ENCODE measurements around the gene RUFY1. TPM values are rescaled to one million over a fixed set of nuclear protein-coding genes. Genes with fewer than 3 reads are reported as not detected.

Gene RUFY1
- total RNA-seq, 1 experiment from 2014 or later = 63.9 TPM

GRCh38 chr5:179613460-179614071, 63.2 kb downstream of the RUFY1 start:
- no peak for DNase-seq
- H3K79me2 ChIP-seq (ENCODE audit: low read depth) = peaks cover 48% of the 10 kb centered on the region
- H3K36me3 ChIP-seq (ENCODE audit: low read depth) = peaks cover 77% of the 10 kb centered on the region
- no peaks in the 10 kb centered on the region; the same call in 1 of the 2 replicates for H3K4me1 ChIP-seq (replicated peaks; ENCODE audit: insufficient read depth)
- H3K27me3 ChIP-seq (ENCODE audit: insufficient read depth, low read depth) = no peaks in the 10 kb centered on the region
- no peaks in the 10 kb centered on the region for H3K9me3 ChIP-seq (ENCODE audit: insufficient read depth, low read depth)
- no peak overlapping the region for H3K4me3 ChIP-seq
- ChIA-PET CTCF (no interaction called here), POLR2A (ENCODE audit: unreplicated experiment) (interaction anchor here (0.6 to 0.7 kb wide), 2 partner anchors 105 to 293 kb away, joined by 3 to 15 read pairs; no protein-coding TSS in a partner anchor)
- H3K9me2 ChIP-seq (ENCODE audit: insufficient read depth) = no peaks in the 10 kb centered on the region
- no TSS peak for BruUV-seq (replicated peaks)
- no peak overlapping the region for H3K4me2 ChIP-seq
- peaks cover 99% of the 10 kb centered on the region for H3F3A ChIP-seq (ENCODE audit: insufficient read depth, low read depth)
- no peak for TF ChIP-seq CTCF (conservative IDR thresholded peaks at IDR 0.05)
- no peak for TF ChIP-seq EZH2 (IDR thresholded peaks at IDR 0.05; ENCODE audit: low read depth)
- H4K20me1 ChIP-seq (ENCODE audit: insufficient read depth) = peaks cover 93% of the 10 kb centered on the region
- intact Hi-C loops (cut with micrococcal nuclease; ENCODE audit: unreplicated experiment) = no loop called here
- no peak overlapping the region for H3K27ac ChIP-seq
- H2AFZ ChIP-seq = no peak overlapping the region

DNA sequence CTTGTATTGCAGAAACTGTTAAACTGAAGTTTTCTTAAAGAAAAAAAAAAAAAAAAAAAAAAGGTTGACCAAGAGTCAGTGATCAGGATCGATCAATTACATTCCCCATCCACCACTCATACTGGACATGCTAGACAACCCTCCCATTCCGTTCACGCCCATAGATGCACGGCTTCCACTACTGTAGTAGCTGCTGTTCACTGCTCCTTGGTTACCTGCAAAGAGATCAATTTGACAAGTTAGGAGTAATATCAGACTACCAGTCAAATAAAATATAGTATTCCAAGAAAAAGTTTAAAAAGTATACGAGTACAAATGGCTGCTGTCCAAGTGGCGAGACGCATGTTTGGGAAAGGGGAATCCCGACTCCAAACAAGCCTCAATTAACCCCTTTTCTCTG, 64.4 kb downstream of the RUFY1 start:
- Histone ChIP-seq H3F3A (ENCODE audit: insufficient read depth, low read depth) (peaks cover 99% of the 10 kb centered on the region), H4K20me1 (ENCODE audit: insufficient read depth) (peaks cover 94% of the 10 kb centered on the region), H2AFZ (no peak overlapping the region), H3K9me2 (ENCODE audit: insufficient read depth) (no peaks in the 10 kb centered on the region), H3K27ac (no peak overlapping the region), H3K4me3 (no peak overlapping the region), H3K79me2 (ENCODE audit: low read depth) (peaks cover 59% of the 10 kb centered on the region), H3K4me1 (replicated peaks; ENCODE audit: insufficient read depth) (peaks cover 7% of the 10 kb centered on the region), H3K27me3 (ENCODE audit: insufficient read depth, low read depth) (no peaks in the 10 kb centered on the region), H3K9me3 (ENCODE audit: insufficient read depth, low read depth) (no peaks in the 10 kb centered on the region), H3K36me3 (ENCODE audit: low read depth) (peaks cover 83% of the 10 kb centered on the region), H3K4me2 (no peak overlapping the region)
- no TSS peak for BruUV-seq (replicated peaks)
- no peak for DNase-seq
- POLR2A ChIA-PET (ENCODE audit: unreplicated experiment) = interaction anchor here (0.5 to 0.7 kb wide), 4 partner anchors 16 to 207 kb away, joined by 3 to 7 read pairs (median 6); no protein-coding TSS in a partner anchor
- TF ChIP-seq CTCF (conservative IDR thresholded peaks at IDR 0.05) (no peak), EZH2 (IDR thresholded peaks at IDR 0.05; ENCODE audit: low read depth) (no peak)
- intact Hi-C loops (cut with micrococcal nuclease; ENCODE audit: unreplicated experiment) = no loop called here
- CTCF ChIA-PET = interaction anchor here (0.6 kb wide), 1 partner anchor 984 kb away, joined by 3 read pairs; no protein-coding TSS in a partner anchor

DNA sequence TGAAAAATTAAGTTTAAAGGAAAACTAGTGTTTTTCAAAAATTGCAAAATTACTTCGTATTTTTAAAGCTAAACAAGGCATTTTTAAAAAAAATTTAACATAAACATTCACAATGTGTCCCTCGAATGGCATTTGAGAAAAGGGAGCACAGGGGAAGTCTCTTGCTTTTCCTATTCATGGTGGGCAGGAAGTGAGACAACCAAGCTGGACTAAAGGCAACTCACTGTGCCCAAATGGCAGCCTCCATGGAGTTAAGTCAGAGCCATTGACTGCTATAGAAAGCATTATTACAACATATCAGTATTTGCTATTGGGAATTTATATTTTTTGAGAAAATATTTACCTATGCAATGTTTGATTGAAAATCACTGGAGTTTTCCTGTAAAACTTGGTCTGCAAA, 64.8 kb downstream of the RUFY1 start:
- Histone ChIP-seq H2AFZ (no peak overlapping the region), H3K36me3 (ENCODE audit: low read depth) (peaks cover 88% of the 10 kb centered on the region), H3K9me3 (ENCODE audit: insufficient read depth, low read depth) (no peaks in the 10 kb centered on the region), H3K9me2 (ENCODE audit: insufficient read depth) (no peaks in the 10 kb centered on the region), H3K4me1 (replicated peaks; ENCODE audit: insufficient read depth) (peaks cover 11% of the 10 kb centered on the region), H3K4me3 (no peak overlapping the region), H3F3A (ENCODE audit: insufficient read depth, low read depth) (peaks cover 99% of the 10 kb centered on the region), H3K27me3 (ENCODE audit: insufficient read depth, low read depth) (no peaks in the 10 kb centered on the region), H3K4me2 (no peak overlapping the region), H3K79me2 (ENCODE audit: low read depth) (peaks cover 64% of the 10 kb centered on the region), H3K27ac (no peak overlapping the region), H4K20me1 (ENCODE audit: insufficient read depth) (peaks cover 94% of the 10 kb centered on the region)
- CTCF ChIA-PET = no interaction called here
- BruUV-seq (replicated peaks) = no TSS peak
- DNase-seq = no peak
- TF ChIP-seq CTCF (conservative IDR thresholded peaks at IDR 0.05) (no peak), EZH2 (IDR thresholded peaks at IDR 0.05; ENCODE audit: low read depth) (no peak)
- intact Hi-C loops (cut with micrococcal nuclease; ENCODE audit: unreplicated experiment) = no loop called here
- POLR2A ChIA-PET (ENCODE audit: unreplicated experiment) = interaction anchor here (0.5 to 0.6 kb wide), 2 partner anchors 88 to 207 kb away, joined by 3 to 7 read pairs; no protein-coding TSS in a partner anchor

Measured in PC-9 (cell line).